Hindlimb muscle (tissue), 1 donor: ENCODE measurements around the gene BHLHE23. TPM values are rescaled to one million over a fixed set of nuclear protein-coding genes. Genes with fewer than 3 reads are reported as not detected.
"Not testable (repeated sequence)": the region's sequence is repeated elsewhere in the genome, so short reads cannot be mapped to it uniquely, and the experiment has no call there.

Experiments used
- DNase-seq: peaks from one replicate; pipeline ENCODE4 v3.0.0-alpha.2; 2013
- polyA plus RNA-seq: library from polyadenylated mRNA; unstranded; fragments of 120-200 nt; gene quantifications from one replicate; pipeline ENCODE4 v1.2.1, GENCODE V29; 2013; ENCODE audit not compliant: insufficient read length

BHLHE23 gene
- polyA plus RNA-seq, 1 donor = not detected

- no peak for DNase-seq
These were observed 35.8 kb upstream of the BHLHE23 start for GRCh38 chr20:63042448-63043071.

GRCh38 chr20:63041776-63042175, 35.0 kb upstream of the BHLHE23 start:
- DNase-seq = no peak

- no peak for DNase-seq
These were observed 31.0 kb upstream of the BHLHE23 start for GRCh38 chr20:63037669-63038268.

GRCh38 chr20:63036291-63036690, 29.5 kb upstream of the BHLHE23 start:
- no peak for DNase-seq

- no peak for DNase-seq
These were observed 28.9 kb upstream of the BHLHE23 start for GRCh38 chr20:63035603-63036185.

GRCh38 chr20:63034710-63035602, 28.2 kb upstream of the BHLHE23 start:
- not testable (repeated sequence) for DNase-seq

- DNase-seq = no peak
These were observed 27.3 kb upstream of the BHLHE23 start for GRCh38 chr20:63033794-63034709.

GRCh38 chr20:63032861-63033793, 26.4 kb upstream of the BHLHE23 start:
- no peak for DNase-seq

GRCh38 chr20:63032026-63032800, 25.4 kb upstream of the BHLHE23 start:
- no peak for DNase-seq

GRCh38 chr20:63031251-63032014, 24.7 kb upstream of the BHLHE23 start:
- no peak for DNase-seq

GRCh38 chr20:63029358-63030121, 22.8 kb upstream of the BHLHE23 start:
- no peak for DNase-seq

GRCh38 chr20:63028461-63028921, 21.7 kb upstream of the BHLHE23 start:
- DNase-seq = no peak

- DNase-seq = no peak
These were observed 21.2 kb upstream of the BHLHE23 start for GRCh38 chr20:63027922-63028389.

- no peak for DNase-seq
These were observed 20.6 kb upstream of the BHLHE23 start for GRCh38 chr20:63027221-63027921.

- DNase-seq = no peak
These were observed 19.9 kb upstream of the BHLHE23 start for GRCh38 chr20:63026582-63027165.

- DNase-seq = no peak
These were observed 19.0 kb upstream of the BHLHE23 start for GRCh38 chr20:63025534-63026331.
